ENCODE data around the gene DCLK2. TPM values are rescaled to one million over a fixed set of nuclear protein-coding genes. Genes with fewer than 3 reads are reported as not detected.

Gene DCLK2
- total and polyA plus RNA-seq, 2 donors (not counting 1 experiment from before 2014, with no cell fraction given), result 0.91 to 3.3 TPM

GRCh38 chr4:150145090-150145945, 67.1 kb downstream of the DCLK2 start:
- no CpG with 5 or more reads among the region's 1 CpG for WGBS (ENCODE audit: insufficient coverage)
- ATAC-seq (ENCODE audit: low read depth) (no peak), DNase-seq (no peak)
- H3K4me1 Mint-ChIP-seq, result no peaks in the 10 kb centered on the region
- H3K27ac Mint-ChIP-seq, result no peak overlapping the region
- H2AFZ ChIP-seq (ENCODE audit: insufficient read depth, low read depth, low read length, poor library complexity, severe bottlenecking), result no peak overlapping the region
- H3K27me3 Mint-ChIP-seq, result no peaks in the 10 kb centered on the region
- TF ChIP-seq CTCF (IDR thresholded peaks at IDR 0.05), result no peak
- TF ChIP-seq EZH2 (IDR thresholded peaks at IDR 0.05; ENCODE audit: borderline replicate concordance, insufficient read depth, low read depth, low read length, poor library complexity, severe bottlenecking), result no peak
- no peaks in the 10 kb centered on the region for H3K79me2 ChIP-seq (ENCODE audit: control insufficient read depth, insufficient read depth, low read length)
- H3K36me3 ChIP-seq (replicated peaks in 1 of 2; ENCODE audit: control extremely low read depth in 1 of 2, control insufficient read depth in 1 of 2, extremely low read depth in 1 of 2, insufficient read depth in 2 of 2, low read length in 1 of 2), result no peaks in the 10 kb centered on the region
- no peaks in the 10 kb centered on the region for H3K4me1 ChIP-seq (ENCODE audit: control insufficient read depth in 2 of 2, insufficient read depth in 2 of 2, low read length in 2 of 2)
- H3K27me3 ChIP-seq (replicated peaks in 1 of 4; ENCODE audit: control extremely low read depth in 1 of 4, control insufficient read depth in 3 of 4, insufficient read depth in 4 of 4, low read length in 3 of 4), result no peaks in the 10 kb centered on the region
- H3K4me3 ChIP-seq (ENCODE audit: control extremely low read depth in 1 of 5, extremely low read depth in 1 of 5, insufficient read depth in 1 of 5, low read depth in 2 of 5, low read length in 4 of 5), result no peak overlapping the region
- H3K9me3 Mint-ChIP-seq (ENCODE audit: insufficient read depth), result no peaks in the 10 kb centered on the region
- H3K9me3 ChIP-seq (ENCODE audit: control extremely low read depth in 1 of 3, control insufficient read depth in 2 of 3, insufficient read depth in 1 of 3, low read length in 2 of 3), result peaks cover 0 to 8% (median 0%) of the 10 kb centered on the region in 3 donors
- POLR2A ChIA-PET, result no interaction called here
- no peak overlapping the region for H3K27ac ChIP-seq (ENCODE audit: low read length in 2 of 2)
- intact Hi-C loops (cut with micrococcal nuclease), result no loop called here
- H3K9ac ChIP-seq (ENCODE audit: low read length), result no peak overlapping the region
- no peak overlapping the region for H3K4me2 ChIP-seq (replicated peaks; ENCODE audit: low read depth, low read length, poor library complexity, severe bottlenecking)
- H4K20me1 ChIP-seq (ENCODE audit: control insufficient read depth, insufficient read depth, low read length, poor library complexity, severe bottlenecking), result no peaks in the 10 kb centered on the region
- CTCF ChIA-PET, result no interaction called here
- H3K4me3 Mint-ChIP-seq, result no peak overlapping the region

- H3K9me3 ChIP-seq (ENCODE audit: control extremely low read depth in 1 of 3, control insufficient read depth in 2 of 3, insufficient read depth in 1 of 3, low read length in 2 of 3), result peaks cover 0 to 8% (median 0%) of the 10 kb centered on the region in 3 donors
- DNase-seq, result no peak
- H3K27me3 ChIP-seq (replicated peaks in 1 of 4; ENCODE audit: control extremely low read depth in 1 of 4, control insufficient read depth in 3 of 4, insufficient read depth in 4 of 4, low read length in 3 of 4), result no peaks in the 10 kb centered on the region
- H3K36me3 ChIP-seq (replicated peaks in 1 of 2; ENCODE audit: control extremely low read depth in 1 of 2, control insufficient read depth in 1 of 2, extremely low read depth in 1 of 2, insufficient read depth in 2 of 2, low read length in 1 of 2), result no peaks in the 10 kb centered on the region
- no peak overlapping the region for H2AFZ ChIP-seq (ENCODE audit: insufficient read depth, low read depth, low read length, poor library complexity, severe bottlenecking)
- no peak overlapping the region for H3K27ac ChIP-seq (ENCODE audit: low read length in 2 of 2)
- no peaks in the 10 kb centered on the region for H3K27me3 Mint-ChIP-seq
- intact Hi-C loops (cut with micrococcal nuclease), result no loop called here
- no peaks in the 10 kb centered on the region for H3K4me1 Mint-ChIP-seq
- ChIA-PET CTCF (no interaction called here), POLR2A (no interaction called here)
- H3K27ac Mint-ChIP-seq, result no peak overlapping the region
- H3K4me2 ChIP-seq (replicated peaks; ENCODE audit: low read depth, low read length, poor library complexity, severe bottlenecking), result no peak overlapping the region
- 83% methylated on average over 1 of the region's 1 CpG for WGBS (ENCODE audit: insufficient coverage)
- H3K9ac ChIP-seq (ENCODE audit: low read length), result no peak overlapping the region
- H3K79me2 ChIP-seq (ENCODE audit: control insufficient read depth, insufficient read depth, low read length), result no peaks in the 10 kb centered on the region
- ATAC-seq (ENCODE audit: low read depth), result no peak
- no peak overlapping the region for H3K4me3 ChIP-seq (ENCODE audit: control extremely low read depth in 1 of 5, extremely low read depth in 1 of 5, insufficient read depth in 1 of 5, low read depth in 2 of 5, low read length in 4 of 5)
- H4K20me1 ChIP-seq (ENCODE audit: control insufficient read depth, insufficient read depth, low read length, poor library complexity, severe bottlenecking), result no peaks in the 10 kb centered on the region
- H3K9me3 Mint-ChIP-seq (ENCODE audit: insufficient read depth), result no peaks in the 10 kb centered on the region
- no peak overlapping the region for H3K4me3 Mint-ChIP-seq
- TF ChIP-seq CTCF (IDR thresholded peaks at IDR 0.05) (no peak), EZH2 (IDR thresholded peaks at IDR 0.05; ENCODE audit: borderline replicate concordance, insufficient read depth, low read depth, low read length, poor library complexity, severe bottlenecking) (no peak)
- no peaks in the 10 kb centered on the region for H3K4me1 ChIP-seq (ENCODE audit: control insufficient read depth in 2 of 2, insufficient read depth in 2 of 2, low read length in 2 of 2)
Observed at GRCh38 chr4:150145946-150146340, 67.7 kb downstream of the DCLK2 start.
